NT2/D1 (cell line): ENCODE data around the gene ENOX1.

Experiments used
- DNase-seq: peaks from one replicate; pipeline ENCODE4 v3.0.0-alpha.2; 2011; ENCODE audit warnings: low read depth, low spot score
- H3K27me3 ChIP-seq: 2 replicates; pipeline ENCODE4 v1.6.0; 2011; ENCODE audit warnings: mild to moderate bottlenecking; ENCODE audit not compliant: insufficient read length, insufficient read depth
- H3K36me3 ChIP-seq: 2 replicates; pipeline ENCODE4 v1.6.1; 2011; ENCODE audit warnings: mild to moderate bottlenecking, low read length, mixed read lengths; ENCODE audit not compliant: insufficient read depth, insufficient read length
- H3K4me1 ChIP-seq: 2 replicates; pipeline ENCODE4 v1.5.1; 2011; ENCODE audit not compliant: insufficient read depth, insufficient read length
- H3K4me3 ChIP-seq: 2 replicates; pipeline ENCODE4 v1.5.1; 2011; ENCODE audit warnings: low read depth; ENCODE audit not compliant: insufficient read length
- H3K9ac ChIP-seq: 2 replicates; pipeline ENCODE4 v1.6.0; 2011; ENCODE audit warnings: low read depth; ENCODE audit not compliant: insufficient read length
- H3K9me3 ChIP-seq: 2 replicates; pipeline ENCODE4 v1.5.1; 2011; ENCODE audit warnings: mild to moderate bottlenecking, low read length; ENCODE audit not compliant: insufficient read depth
- SUZ12 ChIP-seq: IDR thresholded peaks from 2 replicates; pipeline ENCODE4 v1.6.1; 2011; ENCODE audit not compliant: insufficient read length, insufficient read depth; ENCODE audit errors: extremely low read depth
- YY1 ChIP-seq: IDR thresholded peaks from 2 replicates; pipeline ENCODE4 v1.6.1; 2011; ENCODE audit not compliant: insufficient read length, insufficient read depth
- ZNF274 ChIP-seq: IDR thresholded peaks from 2 replicates; pipeline ENCODE4 v1.6.1; 2011; ENCODE audit warnings: mild to moderate bottlenecking, low read depth, low read length

ENOX1 gene

GRCh38 chr13:43289470-43290255 is 497.1 kb downstream of the ENOX1 start:
- no peaks in the 10 kb centered on the region for H3K36me3 ChIP-seq
- no peaks in the 10 kb centered on the region for H3K9me3 ChIP-seq
- TF ChIP-seq ZNF274 (no peak), YY1 (no peak), SUZ12 (no peak)
- H3K4me1 ChIP-seq = no peaks in the 10 kb centered on the region
- no peak overlapping the region for H3K9ac ChIP-seq
- no peaks in the 10 kb centered on the region for H3K27me3 ChIP-seq
- no peak overlapping the region for H3K4me3 ChIP-seq
- no peak for DNase-seq

DNA sequence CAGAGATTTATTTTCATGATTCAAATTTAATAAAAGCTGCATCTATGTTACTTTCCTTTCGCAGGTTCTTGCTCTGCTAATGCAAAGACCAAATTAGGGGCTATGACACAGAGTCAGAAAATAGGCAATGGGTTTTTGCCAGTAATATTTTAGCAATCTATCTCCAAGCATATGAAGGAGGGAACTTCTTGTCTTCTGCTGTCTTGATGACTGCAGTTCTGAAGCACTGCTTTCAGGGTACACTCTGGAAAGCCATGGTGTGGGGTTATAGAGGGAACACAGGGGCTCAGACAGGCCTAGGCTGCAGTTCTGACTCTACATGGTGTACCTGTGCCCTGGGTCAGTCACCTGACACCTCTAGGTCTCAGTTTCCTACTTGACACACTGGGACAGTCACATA is 500.0 kb downstream of the ENOX1 start:
- Histone ChIP-seq H3K9ac (no peak overlapping the region), H3K4me3 (no peak overlapping the region), H3K27me3 (no peaks in the 10 kb centered on the region), H3K9me3 (no peaks in the 10 kb centered on the region), H3K36me3 (no peaks in the 10 kb centered on the region), H3K4me1 (no peaks in the 10 kb centered on the region)
- no peak for TF ChIP-seq ZNF274
- no peak for TF ChIP-seq YY1
- TF ChIP-seq SUZ12 = no peak
- no peak for DNase-seq

- Histone ChIP-seq H3K9me3 (no peaks in the 10 kb centered on the region), H3K4me3 (no peak overlapping the region), H3K4me1 (no peaks in the 10 kb centered on the region), H3K36me3 (no peaks in the 10 kb centered on the region), H3K27me3 (no peaks in the 10 kb centered on the region), H3K9ac (no peak overlapping the region)
- DNase-seq = no peak
- TF ChIP-seq YY1 = no peak
- no peak for TF ChIP-seq SUZ12
- no peak for TF ChIP-seq ZNF274
These were observed 500.7 kb downstream of the ENOX1 start for GRCh38 chr13:43285933-43286597.

- Histone ChIP-seq H3K27me3 (no peaks in the 10 kb centered on the region), H3K4me1 (no peaks in the 10 kb centered on the region), H3K9ac (no peak overlapping the region), H3K4me3 (no peak overlapping the region), H3K36me3 (no peaks in the 10 kb centered on the region), H3K9me3 (no peaks in the 10 kb centered on the region)
- TF ChIP-seq YY1 (no peak), SUZ12 (no peak), ZNF274 (no peak)
- no peak for DNase-seq
These were observed 502.6 kb downstream of the ENOX1 start for GRCh38 chr13:43284162-43284561.

DNA sequence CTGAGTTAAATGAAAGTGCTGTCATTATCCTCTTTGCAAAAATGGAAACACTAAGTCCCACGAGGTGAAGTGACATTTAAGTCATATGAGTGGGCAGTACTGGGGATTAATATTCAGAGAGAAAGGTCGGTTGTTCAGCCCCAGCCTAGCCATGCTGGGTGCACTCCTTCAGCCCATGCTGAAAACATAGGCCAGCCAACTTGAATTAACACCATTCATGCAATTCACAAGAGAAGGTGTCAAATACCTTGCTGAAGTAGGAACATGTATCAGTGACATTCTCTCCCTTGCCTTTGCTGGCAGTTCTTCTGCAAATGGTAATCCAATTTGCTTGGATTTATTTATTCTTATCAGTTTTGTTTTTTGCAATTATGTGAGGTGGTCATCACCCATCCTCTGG is 507.1 kb downstream of the ENOX1 start:
- H3K36me3 ChIP-seq = no peaks in the 10 kb centered on the region
- no peaks in the 10 kb centered on the region for H3K9me3 ChIP-seq
- TF ChIP-seq SUZ12 (no peak), ZNF274 (no peak), YY1 (no peak)
- no peak overlapping the region for H3K4me3 ChIP-seq
- no peaks in the 10 kb centered on the region for H3K4me1 ChIP-seq
- DNase-seq = no peak
- H3K9ac ChIP-seq = no peak overlapping the region
- no peaks in the 10 kb centered on the region for H3K27me3 ChIP-seq

DNA sequence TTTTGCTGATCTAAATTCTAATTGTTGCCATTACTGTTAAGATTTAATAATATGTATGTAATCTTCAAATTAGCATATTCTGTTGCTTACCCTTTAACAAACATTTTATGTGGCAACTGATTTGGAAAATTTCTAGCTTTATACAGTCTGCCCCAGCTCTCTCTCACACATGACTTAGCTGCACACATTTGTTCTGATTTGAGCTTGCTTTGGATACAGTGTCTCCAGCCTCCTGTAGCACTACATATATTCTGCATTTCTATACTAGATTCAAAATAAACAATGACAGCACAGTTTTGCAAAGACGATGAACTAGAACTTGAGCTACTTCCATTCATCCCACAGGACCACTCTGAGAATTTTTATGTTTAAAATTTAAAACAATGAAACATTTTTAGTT is 508.6 kb downstream of the ENOX1 start:
- Histone ChIP-seq H3K27me3 (no peaks in the 10 kb centered on the region), H3K9ac (no peak overlapping the region), H3K4me1 (no peaks in the 10 kb centered on the region), H3K4me3 (no peak overlapping the region), H3K36me3 (no peaks in the 10 kb centered on the region), H3K9me3 (no peaks in the 10 kb centered on the region)
- no peak for TF ChIP-seq ZNF274
- TF ChIP-seq SUZ12 = no peak
- TF ChIP-seq YY1 = no peak
- no peak for DNase-seq

- no peaks in the 10 kb centered on the region for H3K9me3 ChIP-seq
- H3K9ac ChIP-seq = no peak overlapping the region
- H3K4me3 ChIP-seq = no peak overlapping the region
- no peak for TF ChIP-seq YY1
- TF ChIP-seq ZNF274 = no peak
- no peak for TF ChIP-seq SUZ12
- no peaks in the 10 kb centered on the region for H3K4me1 ChIP-seq
- no peaks in the 10 kb centered on the region for H3K36me3 ChIP-seq
- no peaks in the 10 kb centered on the region for H3K27me3 ChIP-seq
- no peak for DNase-seq
These were observed 509.6 kb downstream of the ENOX1 start for GRCh38 chr13:43277142-43277541.
